Astrocyte (in vitro differentiated cells and primary cell): Measurements from ENCODE around the gene LARGE1.

Experiments
- EZH2 ChIP-seq: IDR thresholded peaks from 2 replicates; pipeline ENCODE4 v1.6.1; 2012; ENCODE audit warnings: mild to moderate bottlenecking, low read length, inconsistent platforms; ENCODE audit not compliant: insufficient read depth
- TF ChIP-seq, protein P1 (sequence below): IDR thresholded peaks from 2 replicates; pipeline ENCODE4 v1.5.1; 2011; ENCODE audit warnings: low read depth, mild to moderate bottlenecking, inconsistent platforms, low read length, moderate library complexity; ENCODE audit not compliant: insufficient read depth

DNA sequence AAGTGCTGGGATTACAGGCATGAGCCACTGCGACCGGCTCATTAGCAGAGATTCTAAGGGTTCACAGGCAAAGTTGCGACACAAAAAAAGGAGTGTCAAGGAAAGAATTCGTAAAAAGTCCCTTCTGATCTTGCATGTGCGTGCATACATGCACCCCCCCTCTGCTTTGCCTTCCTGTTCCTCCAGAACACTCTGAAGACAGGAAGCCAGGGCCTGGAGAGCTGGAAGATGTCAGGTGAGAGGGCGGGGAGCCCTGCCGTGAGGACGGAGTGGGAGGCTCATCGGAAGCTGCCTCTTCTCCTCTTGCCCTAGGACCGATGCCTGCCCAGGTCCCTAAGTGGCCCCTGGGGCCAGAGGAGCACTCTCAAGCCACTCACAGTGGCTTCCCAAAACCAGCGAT is 89.1 kb downstream of the LARGE1 start:
- TF ChIP-seq, protein P1, sequence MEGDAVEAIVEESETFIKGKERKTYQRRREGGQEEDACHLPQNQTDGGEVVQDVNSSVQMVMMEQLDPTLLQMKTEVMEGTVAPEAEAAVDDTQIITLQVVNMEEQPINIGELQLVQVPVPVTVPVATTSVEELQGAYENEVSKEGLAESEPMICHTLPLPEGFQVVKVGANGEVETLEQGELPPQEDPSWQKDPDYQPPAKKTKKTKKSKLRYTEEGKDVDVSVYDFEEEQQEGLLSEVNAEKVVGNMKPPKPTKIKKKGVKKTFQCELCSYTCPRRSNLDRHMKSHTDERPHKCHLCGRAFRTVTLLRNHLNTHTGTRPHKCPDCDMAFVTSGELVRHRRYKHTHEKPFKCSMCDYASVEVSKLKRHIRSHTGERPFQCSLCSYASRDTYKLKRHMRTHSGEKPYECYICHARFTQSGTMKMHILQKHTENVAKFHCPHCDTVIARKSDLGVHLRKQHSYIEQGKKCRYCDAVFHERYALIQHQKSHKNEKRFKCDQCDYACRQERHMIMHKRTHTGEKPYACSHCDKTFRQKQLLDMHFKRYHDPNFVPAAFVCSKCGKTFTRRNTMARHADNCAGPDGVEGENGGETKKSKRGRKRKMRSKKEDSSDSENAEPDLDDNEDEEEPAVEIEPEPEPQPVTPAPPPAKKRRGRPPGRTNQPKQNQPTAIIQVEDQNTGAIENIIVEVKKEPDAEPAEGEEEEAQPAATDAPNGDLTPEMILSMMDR, result no peak
- no peak for TF ChIP-seq EZH2
